Measurements from ENCODE around the gene STK38.
"Not testable (repeated sequence)": the region's sequence is repeated elsewhere in the genome, so short reads cannot be mapped to it uniquely, and the experiment has no call there.

The STK38 gene

DNA sequence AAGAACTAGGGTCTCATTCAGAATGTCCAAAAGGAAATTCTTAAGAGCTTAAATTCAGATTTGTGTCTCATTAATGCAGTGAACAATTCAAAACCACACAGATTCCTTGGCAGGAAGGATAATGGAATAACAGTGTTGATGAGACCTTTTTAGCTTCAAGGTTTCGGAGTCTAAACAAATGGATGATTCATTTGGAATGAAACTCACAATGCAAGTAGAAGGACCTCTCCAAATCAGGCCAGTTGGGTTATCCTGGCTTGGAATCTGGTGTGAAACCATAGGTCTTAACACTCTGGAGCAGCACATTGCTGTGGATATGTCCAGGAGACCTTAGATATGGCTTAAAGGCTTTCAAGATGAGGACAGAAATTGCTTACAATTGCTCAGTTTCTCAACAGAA, 59.6 kb downstream of the STK38 start:
- no peak for DNase-seq (ENCODE audit: low read depth, low spot score)

DNA sequence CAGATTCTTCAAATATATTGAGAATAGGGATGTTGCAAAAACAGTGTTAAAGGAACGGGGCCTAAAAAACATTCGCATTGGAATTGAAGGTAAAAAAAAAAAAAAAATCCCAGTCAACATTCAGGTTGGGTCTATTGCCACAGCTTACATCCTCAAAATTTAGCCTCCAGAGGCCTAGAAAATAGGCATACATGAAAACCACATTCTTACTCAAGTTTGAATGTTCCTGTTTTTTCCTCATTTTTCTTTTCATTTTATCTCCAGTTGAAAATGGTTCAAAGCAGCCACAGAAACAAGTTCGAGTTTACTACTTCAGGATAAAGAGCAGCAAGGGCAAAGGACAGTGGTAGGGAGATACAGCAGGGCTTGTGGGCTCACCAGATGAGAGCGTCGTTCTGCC, 62.5 kb downstream of the STK38 start:
- DNase-seq (ENCODE audit: low read depth, low spot score) = no peak

GRCh38 chr6:36483326-36483725, 64.0 kb downstream of the STK38 start:
- DNase-seq (ENCODE audit: low read depth, low spot score) = not testable (repeated sequence)

- DNase-seq (ENCODE audit: low read depth, low spot score) = no peak
Measured at GRCh38 chr6:36479256-36479655, 68.0 kb downstream of the STK38 start.

- no peak for DNase-seq (ENCODE audit: low read depth, low spot score)
Measured at GRCh38 chr6:36478051-36478526, 69.2 kb downstream of the STK38 start.

- DNase-seq (ENCODE audit: low read depth, low spot score) = no peak
Measured at GRCh38 chr6:36469946-36470345, 77.3 kb downstream of the STK38 start.

DNA sequence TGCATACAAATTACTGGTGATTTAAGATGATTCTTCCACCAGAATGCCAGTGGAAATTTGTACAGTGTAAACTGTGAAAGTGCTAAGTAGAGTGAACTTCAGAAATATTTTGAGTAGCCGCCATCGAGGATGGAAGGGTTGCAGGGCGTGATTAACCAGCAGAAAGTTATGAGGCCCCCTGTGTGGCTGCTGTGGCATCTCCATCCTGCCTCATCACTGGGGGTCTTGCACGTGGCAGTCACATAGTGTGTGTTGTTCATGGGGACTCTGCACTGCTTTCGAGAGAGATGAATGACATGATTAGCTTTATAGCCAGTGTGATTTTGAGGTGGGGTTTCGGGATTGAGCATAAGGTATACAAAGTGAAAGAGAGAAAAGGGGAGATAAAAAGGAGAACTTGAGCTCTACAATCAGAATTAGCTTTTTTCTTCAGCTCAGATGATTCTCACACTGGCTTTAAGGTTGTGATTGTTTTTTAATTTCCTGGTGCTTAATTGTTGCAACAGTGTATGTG, 78.1 kb downstream of the STK38 start:
- DNase-seq (ENCODE audit: low read depth, low spot score) = no peak

DNA sequence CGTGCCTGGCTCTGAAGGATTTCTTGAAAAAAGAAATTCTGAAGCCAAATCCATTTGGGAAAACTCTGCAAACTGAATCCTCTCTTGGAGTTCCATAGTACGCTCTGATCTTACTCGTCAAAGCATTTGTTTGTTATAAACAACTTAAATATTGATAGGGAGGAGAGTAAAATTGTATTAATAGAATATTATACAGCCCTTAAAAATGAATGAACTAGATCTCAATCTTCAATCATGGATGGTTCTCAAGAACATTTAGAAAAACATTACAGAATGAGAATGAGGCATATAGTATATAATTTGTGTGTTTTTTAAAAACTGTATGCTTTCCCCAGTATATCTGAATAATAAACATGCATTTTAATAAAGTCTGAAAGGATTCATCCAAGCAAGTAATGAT, 79.7 kb downstream of the STK38 start:
- DNase-seq (ENCODE audit: low read depth, low spot score) = no peak

DNA sequence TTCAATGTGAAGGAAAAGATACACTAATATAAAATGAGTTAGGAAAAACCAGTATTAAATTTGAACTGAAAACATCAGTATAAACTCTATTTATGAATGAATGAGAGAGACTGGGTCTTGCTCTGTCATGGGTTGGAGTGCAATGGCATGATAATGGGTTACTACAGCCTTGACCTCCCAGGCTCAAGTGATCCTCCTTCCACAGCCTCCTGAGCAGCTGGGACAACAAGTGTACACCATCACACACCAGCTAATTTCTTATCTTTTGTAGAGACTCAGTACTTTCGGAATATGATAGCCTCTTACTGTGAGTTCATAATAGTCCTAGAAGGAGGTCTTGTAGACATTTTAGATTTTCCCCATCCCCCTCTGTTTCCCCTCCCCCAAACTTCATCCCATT, 83.0 kb downstream of the STK38 start:
- no peak for DNase-seq (ENCODE audit: low read depth, low spot score)

GRCh38 chr6:36463676-36464075, 83.6 kb downstream of the STK38 start:
- no peak for DNase-seq (ENCODE audit: low read depth, low spot score)

DNA sequence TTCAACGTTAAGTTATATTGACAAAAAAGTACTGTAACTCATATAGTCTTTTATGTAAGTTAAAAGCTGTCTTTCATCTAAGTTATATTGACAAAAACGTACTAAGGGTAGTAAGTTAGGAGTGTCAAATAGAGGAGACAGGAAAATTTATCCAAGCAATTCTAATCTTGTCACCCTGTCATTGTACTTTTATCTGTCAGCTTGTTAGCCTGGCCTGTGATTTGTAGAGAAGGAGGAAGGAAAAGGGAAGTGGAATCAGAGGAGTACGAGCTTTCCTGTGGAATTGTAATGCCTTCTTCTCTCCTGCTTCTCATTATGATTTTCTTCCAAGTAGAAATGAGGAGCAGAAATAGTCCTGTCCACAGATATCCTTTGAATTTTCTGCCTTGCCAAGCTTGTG, 85.6 kb downstream of the STK38 start:
- no peak for DNase-seq (ENCODE audit: low read depth, low spot score)

GRCh38 chr6:36460916-36461315, 86.4 kb downstream of the STK38 start:
- DNase-seq (ENCODE audit: low read depth, low spot score) = no peak

GRCh38 chr6:36459501-36459900, 87.8 kb downstream of the STK38 start:
- no peak for DNase-seq (ENCODE audit: low read depth, low spot score)

DNA sequence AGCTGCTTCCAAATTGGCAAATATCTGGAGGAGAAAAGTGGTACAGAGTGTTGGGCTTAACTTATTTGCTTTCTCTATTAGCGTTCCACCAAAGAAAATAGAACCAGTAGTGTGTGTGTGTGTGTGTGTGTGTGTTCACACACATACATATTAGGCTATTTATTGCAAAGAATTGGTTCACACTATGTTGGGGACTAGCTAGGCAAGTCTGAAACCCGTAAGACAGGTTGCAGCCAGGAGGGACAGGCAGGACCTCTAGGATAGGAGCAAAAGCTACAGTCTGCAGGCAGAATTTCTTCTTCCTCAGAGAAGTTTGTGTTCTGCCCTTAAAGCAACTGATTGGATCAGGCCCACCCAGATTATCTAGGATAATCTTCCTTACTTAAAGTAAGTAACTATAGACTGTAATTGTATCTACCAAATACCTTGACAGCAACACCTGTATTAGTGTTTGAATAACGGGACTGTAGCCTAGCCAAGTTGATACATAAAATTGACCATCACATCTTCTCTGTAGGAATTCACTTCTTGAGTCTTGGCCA, 91.7 kb downstream of the STK38 start:
- no peak for DNase-seq (ENCODE audit: low read depth, low spot score)

DNA sequence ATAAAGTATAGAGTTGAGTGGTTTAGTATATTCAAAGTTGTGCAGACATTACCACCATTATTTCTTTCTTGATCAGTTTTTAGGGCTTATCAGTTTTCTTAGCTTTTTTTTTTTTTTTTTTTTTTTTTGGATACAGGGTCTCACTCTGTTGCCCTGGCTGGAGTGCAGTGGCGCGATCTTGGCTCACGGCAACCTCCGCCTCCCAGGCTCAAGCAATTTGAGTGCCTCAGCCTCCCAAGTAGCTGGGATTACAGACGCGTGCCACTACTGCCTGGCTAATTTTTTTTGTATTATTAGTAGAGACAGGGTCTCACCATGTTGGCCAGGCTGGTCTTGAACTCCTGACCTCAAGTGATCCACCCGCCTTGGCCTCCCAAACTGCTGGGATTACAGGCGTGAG, 94.4 kb downstream of the STK38 start:
- DNase-seq (ENCODE audit: low read depth, low spot score) = not testable (repeated sequence)

DNA sequence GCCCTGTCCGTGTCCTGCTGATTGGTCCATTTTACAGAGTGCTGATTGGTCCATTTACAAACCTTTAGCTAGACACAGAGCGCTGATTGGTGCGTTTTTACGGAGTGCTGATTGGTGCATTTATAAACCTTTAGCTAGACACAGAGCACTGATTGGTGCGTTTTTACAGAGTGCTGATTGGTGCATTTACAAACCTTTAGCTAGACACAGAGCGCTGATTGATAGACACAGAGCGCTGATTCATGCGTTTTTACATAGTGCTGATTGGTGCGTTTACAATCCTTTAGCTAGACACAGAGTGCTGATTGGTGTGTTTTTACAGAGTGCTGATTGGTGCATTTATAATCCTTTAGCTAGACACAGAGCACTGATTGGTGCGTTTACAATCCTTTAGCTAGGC, 98.1 kb downstream of the STK38 start:
- DNase-seq (ENCODE audit: low read depth, low spot score) = not testable (repeated sequence)

- DNase-seq (ENCODE audit: low read depth, low spot score) = no peak
Measured at GRCh38 chr6:36445621-36446020, 101.7 kb downstream of the STK38 start.

GRCh38 chr6:36444470-36444869, 102.8 kb downstream of the STK38 start:
- DNase-seq (ENCODE audit: low read depth, low spot score) = no peak

Measured in iPS DF 19.7 (cell line).